ENCODE measurements around the gene CAPN9.

CAPN9 gene

GRCh38 chr1:230800891-230801840 lies 54.0 kb downstream of the CAPN9 start:
- DNase-seq, result no peak

- no peak for DNase-seq
These were observed 57.2 kb downstream of the CAPN9 start for GRCh38 chr1:230804396-230804795.

GRCh38 chr1:230806552-230806951 lies 59.4 kb downstream of the CAPN9 start:
- no peak for DNase-seq

GRCh38 chr1:230807029-230807428 lies 59.8 kb downstream of the CAPN9 start:
- no peak for DNase-seq

- DNase-seq, result no peak
These were observed 60.5 kb downstream of the CAPN9 start for GRCh38 chr1:230807561-230808280.

- no peak for DNase-seq
These were observed 61.2 kb downstream of the CAPN9 start for GRCh38 chr1:230808281-230808872.

- no peak for DNase-seq
These were observed 62.2 kb downstream of the CAPN9 start for GRCh38 chr1:230809256-230809990.

GRCh38 chr1:230812568-230812967 lies 65.4 kb downstream of the CAPN9 start:
- no peak for DNase-seq

GRCh38 chr1:230814949-230815692 lies 67.9 kb downstream of the CAPN9 start:
- no peak for DNase-seq

- no peak for DNase-seq
These were observed 68.8 kb downstream of the CAPN9 start for GRCh38 chr1:230816018-230816417.

- DNase-seq, result no peak
These were observed 71.2 kb downstream of the CAPN9 start for GRCh38 chr1:230818367-230818766.

GRCh38 chr1:230818901-230819300 lies 71.7 kb downstream of the CAPN9 start:
- DNase-seq, result no peak

- DNase-seq, result no peak
These were observed 72.8 kb downstream of the CAPN9 start for GRCh38 chr1:230819976-230820375.

GRCh38 chr1:230820568-230820967 lies 73.4 kb downstream of the CAPN9 start:
- no peak for DNase-seq

GRCh38 chr1:230821346-230821745 lies 74.2 kb downstream of the CAPN9 start:
- no peak for DNase-seq

GRCh38 chr1:230822092-230822581 lies 74.9 kb downstream of the CAPN9 start:
- no peak for DNase-seq

GRCh38 chr1:230823426-230823825 lies 76.2 kb downstream of the CAPN9 start:
- DNase-seq, result no peak

- DNase-seq, result no peak
These were observed 76.8 kb downstream of the CAPN9 start for GRCh38 chr1:230823931-230824381.

- no peak for DNase-seq
These were observed 77.3 kb downstream of the CAPN9 start for GRCh38 chr1:230824551-230824918.

- peak; percentile 74 to 83 for DNase-seq
These were observed 77.9 kb downstream of the CAPN9 start for GRCh38 chr1:230824919-230825721.

GRCh38 chr1:230825761-230826160 lies 78.6 kb downstream of the CAPN9 start:
- DNase-seq, result no peak

Measured in inflammatory macrophage treated with lipopolysaccharide for 1 hour (primary cell).